ENCODE results near the gene GP9.
A peak's percentile ranks its signal among the peaks of the same experiment; 100 is the strongest.

GP9 gene

GRCh38 chr3:129027544-129027880 is 33.1 kb upstream of the GP9 start:
- DNase-seq = no peak

GRCh38 chr3:129028866-129029265 is 31.7 kb upstream of the GP9 start:
- DNase-seq = no peak

GRCh38 chr3:129030611-129031010 is 30.0 kb upstream of the GP9 start:
- no peak for DNase-seq

GRCh38 chr3:129031476-129032215 is 28.9 kb upstream of the GP9 start:
- DNase-seq = no peak

- no peak for DNase-seq
Observed at GRCh38 chr3:129032716-129033115, 27.9 kb upstream of the GP9 start.

- no peak for DNase-seq
Observed at GRCh38 chr3:129033151-129033550, 27.4 kb upstream of the GP9 start.

GRCh38 chr3:129033633-129034321 is 26.8 kb upstream of the GP9 start:
- no peak for DNase-seq

- DNase-seq = no peak
Observed at GRCh38 chr3:129034642-129035041, 25.9 kb upstream of the GP9 start.

- no peak for DNase-seq
Observed at GRCh38 chr3:129035360-129036221, 25.0 kb upstream of the GP9 start.

GRCh38 chr3:129036222-129037092 is 24.1 kb upstream of the GP9 start:
- DNase-seq = no peak

- DNase-seq = no peak
Observed at GRCh38 chr3:129037093-129037419, 23.5 kb upstream of the GP9 start.

GRCh38 chr3:129038121-129038855 is 22.3 kb upstream of the GP9 start:
- DNase-seq = no peak

GRCh38 chr3:129039271-129040038 is 21.1 kb upstream of the GP9 start:
- peak in 1 of 56 donors; percentile 23 for DNase-seq

- no peak for DNase-seq
Observed at GRCh38 chr3:129040039-129040336, 20.6 kb upstream of the GP9 start.

GRCh38 chr3:129040579-129041300 is 19.8 kb upstream of the GP9 start:
- no peak for DNase-seq

- no peak for DNase-seq
Observed at GRCh38 chr3:129045675-129046036, 14.9 kb upstream of the GP9 start.

- no peak for DNase-seq
Observed at GRCh38 chr3:129046037-129046731, 14.4 kb upstream of the GP9 start.

- DNase-seq = no peak
Observed at GRCh38 chr3:129046732-129047552, 13.6 kb upstream of the GP9 start.
